Measurements from ENCODE around the gene DYNLT2B.

DNA sequence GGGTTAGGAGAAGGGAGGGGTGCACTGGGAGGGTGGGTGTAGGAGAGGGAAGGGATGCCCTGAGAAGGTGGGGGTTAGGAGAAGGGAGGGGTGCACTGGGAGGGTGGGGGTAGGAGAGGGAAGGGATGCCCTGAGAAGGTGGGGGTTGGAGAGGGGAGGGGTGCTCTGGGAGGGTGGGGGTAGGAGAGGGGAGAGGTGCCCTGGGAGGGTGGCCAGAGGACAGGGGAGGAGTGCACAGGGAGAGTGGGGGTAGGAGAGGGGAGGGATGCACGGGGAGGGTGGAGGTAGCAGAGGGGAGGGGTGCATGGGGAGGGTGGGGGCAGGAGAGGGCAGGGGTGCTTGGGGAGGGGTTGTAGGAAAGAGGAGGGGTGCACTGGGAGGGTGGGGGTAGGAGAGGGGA lies 16.9 kb upstream of the DYNLT2B start:
- TF ChIP-seq CTCF (optimal IDR thresholded peaks at IDR 0.05 in 1 of 3, IDR thresholded peaks at IDR 0.05 in 1 of 3, conservative IDR thresholded peaks at IDR 0.05 in 1 of 3; ENCODE audit: extremely low read depth in 1 of 3, insufficient read depth in 2 of 3, low read length in 3 of 3) (no peak), EZH2 (IDR thresholded peaks at IDR 0.05; ENCODE audit: low read length) (no peak)

All from keratinocyte (primary cell).